ENCODE measurements around the gene CIPC.

Gene CIPC, protein sequence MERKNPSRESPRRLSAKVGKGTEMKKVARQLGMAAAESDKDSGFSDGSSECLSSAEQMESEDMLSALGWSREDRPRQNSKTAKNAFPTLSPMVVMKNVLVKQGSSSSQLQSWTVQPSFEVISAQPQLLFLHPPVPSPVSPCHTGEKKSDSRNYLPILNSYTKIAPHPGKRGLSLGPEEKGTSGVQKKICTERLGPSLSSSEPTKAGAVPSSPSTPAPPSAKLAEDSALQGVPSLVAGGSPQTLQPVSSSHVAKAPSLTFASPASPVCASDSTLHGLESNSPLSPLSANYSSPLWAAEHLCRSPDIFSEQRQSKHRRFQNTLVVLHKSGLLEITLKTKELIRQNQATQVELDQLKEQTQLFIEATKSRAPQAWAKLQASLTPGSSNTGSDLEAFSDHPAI

GRCh38 chr14:77097700-77098528 lies at the start of gene CIPC:
TSS of gene CIPC (plus strand) at chr14:77098258. CDS start at chr14:77105709, 7,451 bp downstream.
- in situ Hi-C loops (cut with HindIII; ENCODE audit: low pct_ligation_motif_present, low pct_unique_long_range_greater_than_20kb, low sequenced_read_pairs), result loop anchor here (25.0 kb wide), 2 partner anchors 186 to 386 kb away; no protein-coding TSS in a partner anchor
- peak; percentile 97 for DNase-seq

- in situ Hi-C loops (cut with HindIII; ENCODE audit: low pct_ligation_motif_present, low pct_unique_long_range_greater_than_20kb, low sequenced_read_pairs), result no loop called here
- no peak for DNase-seq
Observed at GRCh38 chr14:77051116-77051515, 46.9 kb upstream of the CIPC start.

DNA sequence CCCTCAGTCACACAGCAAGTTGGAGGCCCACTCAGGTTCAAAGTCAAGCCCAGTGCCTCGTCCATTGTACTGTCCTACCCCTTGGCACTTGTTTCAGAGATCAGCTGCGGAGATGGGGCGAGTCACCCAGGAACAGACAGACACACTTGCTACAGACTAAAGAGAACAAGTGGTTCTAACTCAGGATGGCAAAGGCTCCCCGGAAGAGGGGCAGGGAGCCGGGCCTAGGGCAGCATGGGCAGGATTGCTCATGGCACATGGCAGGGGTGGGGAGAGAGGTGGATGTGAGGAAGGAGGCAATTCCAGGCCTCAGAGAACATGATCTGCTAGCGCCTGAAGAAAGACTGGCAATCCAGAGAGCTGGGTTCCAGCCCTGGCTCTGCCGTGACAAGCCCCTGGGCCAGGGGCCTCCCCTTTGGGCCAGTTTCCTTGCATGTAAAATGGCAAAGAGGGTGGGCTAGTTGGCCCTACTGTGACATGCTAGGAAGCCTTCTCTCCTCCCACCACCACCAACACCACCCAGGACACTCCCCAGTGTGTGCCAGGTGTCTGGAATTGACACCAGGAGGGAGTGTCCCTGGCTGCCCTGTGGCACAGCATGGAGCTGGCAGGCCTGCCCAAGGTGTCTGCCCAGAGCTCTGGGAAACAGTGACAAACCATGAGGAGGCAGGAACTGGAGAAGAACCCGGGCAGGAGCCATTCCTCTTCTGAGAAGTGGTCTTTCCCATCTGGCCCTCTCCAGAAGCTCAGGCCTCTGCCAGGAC lies 45.6 kb upstream of the CIPC start:
- DNase-seq, result no peak
- in situ Hi-C loops (cut with HindIII; ENCODE audit: low pct_ligation_motif_present, low pct_unique_long_range_greater_than_20kb, low sequenced_read_pairs), result no loop called here

DNA sequence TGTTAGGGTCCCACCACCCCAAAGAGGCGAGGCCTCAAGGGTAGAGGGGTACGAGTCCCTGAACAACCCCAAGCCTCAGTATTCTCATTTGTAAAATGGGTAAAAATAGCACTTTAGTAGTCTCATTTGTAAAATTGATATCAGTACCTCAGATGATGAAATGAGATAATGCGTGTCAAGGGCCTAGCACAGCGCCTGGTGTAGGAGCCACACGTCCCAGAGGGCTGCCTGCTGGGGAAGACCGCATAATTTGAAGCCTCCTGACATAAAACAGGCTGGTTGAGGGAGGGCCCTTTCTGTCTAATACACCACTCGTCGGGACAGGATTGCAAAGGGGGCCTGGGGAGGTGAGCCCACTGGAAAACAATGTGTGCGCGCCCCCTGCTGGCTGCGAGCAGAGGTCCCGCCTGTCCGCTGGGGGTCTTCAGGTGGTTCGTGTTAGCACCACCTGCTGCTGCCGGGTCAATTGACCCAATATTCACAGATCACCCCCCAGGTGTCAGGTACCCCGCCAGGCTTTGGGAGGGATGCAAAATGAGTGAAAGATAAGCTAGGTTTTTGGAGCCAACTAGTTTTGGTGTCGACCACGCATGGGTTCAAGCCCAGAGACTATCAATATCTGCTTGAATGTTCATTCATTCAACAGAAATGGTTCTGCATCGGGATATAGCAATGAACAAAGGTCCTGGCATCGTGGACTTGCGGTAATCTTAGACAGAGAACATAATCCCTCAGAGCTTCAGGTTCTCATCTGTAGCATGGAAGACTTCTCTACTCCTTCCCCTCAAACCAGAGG lies 44.8 kb upstream of the CIPC start:
- peak; percentile 49 for DNase-seq
- in situ Hi-C loops (cut with HindIII; ENCODE audit: low pct_ligation_motif_present, low pct_unique_long_range_greater_than_20kb, low sequenced_read_pairs), result no loop called here

- in situ Hi-C loops (cut with HindIII; ENCODE audit: low pct_ligation_motif_present, low pct_unique_long_range_greater_than_20kb, low sequenced_read_pairs), result no loop called here
Observed at GRCh38 chr14:77055306-77055705, 42.8 kb upstream of the CIPC start.

GRCh38 chr14:77055981-77056380 lies 42.1 kb upstream of the CIPC start:
- in situ Hi-C loops (cut with HindIII; ENCODE audit: low pct_ligation_motif_present, low pct_unique_long_range_greater_than_20kb, low sequenced_read_pairs), result no loop called here
- no peak for DNase-seq

More at GRCh38 chr14:77055306-77055705, 42.8 kb upstream of the CIPC start:
- DNase-seq, result no peak

DNA sequence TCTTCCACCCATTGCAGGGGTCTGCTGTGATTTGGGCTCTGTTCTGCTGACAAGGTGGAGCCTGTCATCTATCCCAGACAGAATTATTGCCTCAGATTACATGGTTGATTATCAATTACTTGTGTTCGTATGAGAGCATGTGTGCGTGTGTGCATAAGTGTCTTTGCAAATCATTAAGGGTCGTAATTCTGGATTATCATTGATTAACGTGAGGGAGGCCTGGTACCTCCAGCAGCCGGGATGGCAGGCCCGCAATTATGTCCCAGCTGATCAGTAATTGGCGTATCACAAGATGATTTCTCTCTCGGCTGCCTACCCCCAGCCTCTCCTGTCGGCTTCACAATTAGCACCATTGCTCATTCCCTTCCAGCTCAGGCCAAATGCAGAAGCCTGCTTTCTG lies 39.9 kb upstream of the CIPC start:
- in situ Hi-C loops (cut with HindIII; ENCODE audit: low pct_ligation_motif_present, low pct_unique_long_range_greater_than_20kb, low sequenced_read_pairs), result no loop called here
- DNase-seq, result no peak

DNA sequence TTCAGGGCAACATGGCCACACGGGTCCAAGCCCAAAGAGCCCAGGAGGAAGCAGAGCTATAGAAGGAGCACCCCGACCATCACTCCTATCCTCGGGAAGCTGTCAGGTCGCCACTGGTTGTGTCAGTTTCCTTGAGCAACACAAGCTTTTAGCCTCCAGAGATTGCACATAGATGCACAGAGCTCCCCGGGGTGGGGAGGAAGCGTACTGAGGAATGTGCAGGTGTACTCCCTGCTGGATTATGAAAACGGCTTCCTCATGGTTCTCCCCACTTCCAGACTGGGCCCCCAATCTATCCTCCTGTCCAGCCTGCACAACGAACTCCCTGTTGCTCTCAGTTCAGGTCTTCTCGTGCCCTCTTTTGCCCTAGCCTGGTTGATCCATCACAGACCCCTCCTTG lies 39.3 kb upstream of the CIPC start:
- no peak for DNase-seq
- in situ Hi-C loops (cut with HindIII; ENCODE audit: low pct_ligation_motif_present, low pct_unique_long_range_greater_than_20kb, low sequenced_read_pairs), result no loop called here

- in situ Hi-C loops (cut with HindIII; ENCODE audit: low pct_ligation_motif_present, low pct_unique_long_range_greater_than_20kb, low sequenced_read_pairs), result no loop called here
- DNase-seq, result no peak
Observed at GRCh38 chr14:77059276-77059915, 38.7 kb upstream of the CIPC start.

DNA sequence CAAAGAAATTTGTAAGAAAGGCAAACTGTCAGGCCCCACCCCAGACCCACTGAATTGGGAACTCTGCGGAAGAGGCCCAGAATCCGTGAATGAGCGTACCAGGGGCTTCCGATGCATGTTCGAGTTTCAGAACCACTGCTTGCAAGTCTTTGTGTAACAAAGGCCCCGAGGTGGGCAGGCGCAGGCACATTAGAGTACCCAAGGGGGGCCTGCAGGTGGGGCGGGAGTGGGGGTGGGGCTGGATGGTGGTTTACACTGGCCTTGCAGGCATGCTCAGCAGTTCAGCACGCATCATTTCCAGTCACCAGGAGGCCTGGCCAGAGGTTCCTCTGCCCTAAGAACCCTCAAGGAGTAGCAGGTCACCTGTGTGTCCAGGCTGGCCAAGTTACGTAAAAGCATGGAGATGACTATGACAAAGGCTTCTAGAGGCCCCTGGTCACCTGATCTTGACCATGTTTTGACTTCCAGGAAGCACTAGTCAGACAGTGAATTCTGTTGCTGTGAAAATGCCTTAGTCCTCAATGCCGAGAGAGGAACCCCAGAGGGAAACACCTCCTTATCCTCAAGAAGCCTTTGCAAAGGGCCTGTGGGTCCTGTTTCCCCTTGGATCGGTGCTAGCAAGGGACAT lies 36.3 kb upstream of the CIPC start:
- DNase-seq, result no peak
- in situ Hi-C loops (cut with HindIII; ENCODE audit: low pct_ligation_motif_present, low pct_unique_long_range_greater_than_20kb, low sequenced_read_pairs), result no loop called here

DNA sequence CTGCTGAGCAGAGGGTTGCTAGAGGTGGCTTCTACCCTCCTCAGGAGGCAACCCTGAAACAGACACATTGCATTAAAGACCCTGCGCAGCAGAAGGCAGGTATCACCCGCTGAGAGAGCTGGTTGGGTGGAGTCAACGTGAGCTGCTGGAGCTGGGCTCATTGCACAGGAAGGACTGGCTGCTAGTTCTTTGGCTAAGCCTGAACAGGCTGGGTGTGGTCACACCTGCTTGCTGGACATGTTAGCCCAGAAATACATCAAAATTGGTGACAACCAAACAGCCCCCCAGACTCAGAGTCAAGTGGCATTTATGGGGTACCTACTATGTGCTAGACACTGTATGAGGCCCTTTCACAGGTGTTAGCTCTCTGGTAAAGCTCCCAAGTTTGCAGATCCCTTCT lies 35.8 kb upstream of the CIPC start:
- in situ Hi-C loops (cut with HindIII; ENCODE audit: low pct_ligation_motif_present, low pct_unique_long_range_greater_than_20kb, low sequenced_read_pairs), result no loop called here
- no peak for DNase-seq

DNA sequence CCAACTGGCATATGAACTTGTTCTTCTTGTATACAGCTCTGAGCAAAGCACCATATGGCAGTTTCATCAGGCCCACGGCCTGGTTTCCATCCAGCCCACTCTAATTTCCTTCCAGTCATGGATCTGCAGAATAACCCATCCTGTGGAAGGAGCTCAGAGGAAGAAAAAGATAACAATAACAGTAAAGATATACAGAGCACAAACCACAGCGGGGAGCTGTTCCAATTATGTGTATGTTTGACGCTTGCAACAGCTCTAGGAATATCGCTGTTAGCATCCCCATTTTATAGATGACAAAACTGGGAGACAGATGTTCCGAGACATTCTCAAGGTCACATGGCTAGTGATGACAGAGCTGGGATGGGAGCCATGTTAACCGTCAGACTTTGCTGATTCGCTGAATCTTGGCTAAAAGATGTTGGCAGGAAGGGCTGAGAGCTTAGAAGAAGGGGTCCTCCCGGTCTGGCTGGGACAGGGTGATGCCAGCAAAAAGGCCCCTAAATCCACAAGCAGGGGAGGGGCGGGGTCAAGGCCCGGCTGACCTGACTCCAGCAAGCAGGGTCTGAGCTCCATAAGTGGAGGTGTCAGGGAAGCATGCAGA lies 34.4 kb upstream of the CIPC start:
- in situ Hi-C loops (cut with HindIII; ENCODE audit: low pct_ligation_motif_present, low pct_unique_long_range_greater_than_20kb, low sequenced_read_pairs), result no loop called here
- DNase-seq, result no peak

DNA sequence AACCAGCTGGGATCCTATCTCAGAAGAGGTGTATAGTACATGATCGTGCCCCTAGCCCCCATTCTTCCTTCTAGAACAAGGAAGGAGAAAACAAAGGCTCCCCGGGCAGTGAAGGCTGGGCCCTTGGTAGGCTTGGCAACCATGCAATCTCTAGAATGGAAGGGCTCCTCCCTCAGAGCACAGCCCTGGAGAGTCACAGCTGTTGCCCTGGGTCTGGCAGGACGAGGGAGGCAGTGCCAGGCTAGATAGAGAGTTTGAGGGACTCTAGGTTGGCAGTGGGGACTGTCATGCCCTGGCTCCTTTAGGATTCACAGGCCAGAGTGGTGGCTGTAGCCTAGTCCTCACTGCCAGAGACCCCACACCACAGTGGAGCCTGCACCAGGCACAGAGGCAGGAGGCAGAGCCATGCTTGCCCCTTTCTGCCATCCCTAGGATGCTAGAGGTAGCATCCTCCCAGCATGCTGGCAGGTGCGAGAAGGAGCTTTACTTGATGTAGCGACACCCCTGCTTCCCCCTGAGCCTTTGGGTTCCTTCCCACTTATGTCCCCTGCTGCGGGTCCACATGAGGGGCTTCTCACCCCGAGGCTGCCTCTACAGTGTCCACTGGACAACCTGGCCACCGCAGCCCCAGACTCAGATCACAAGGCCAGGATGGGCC lies 33.4 kb upstream of the CIPC start:
- in situ Hi-C loops (cut with HindIII; ENCODE audit: low pct_ligation_motif_present, low pct_unique_long_range_greater_than_20kb, low sequenced_read_pairs), result no loop called here

GRCh38 chr14:77065851-77066577 lies 32.0 kb upstream of the CIPC start:
- no peak for DNase-seq
- in situ Hi-C loops (cut with HindIII; ENCODE audit: low pct_ligation_motif_present, low pct_unique_long_range_greater_than_20kb, low sequenced_read_pairs), result no loop called here

More for the DNA sequence above, 33.4 kb upstream of the CIPC start:
- no peak for DNase-seq

DNA sequence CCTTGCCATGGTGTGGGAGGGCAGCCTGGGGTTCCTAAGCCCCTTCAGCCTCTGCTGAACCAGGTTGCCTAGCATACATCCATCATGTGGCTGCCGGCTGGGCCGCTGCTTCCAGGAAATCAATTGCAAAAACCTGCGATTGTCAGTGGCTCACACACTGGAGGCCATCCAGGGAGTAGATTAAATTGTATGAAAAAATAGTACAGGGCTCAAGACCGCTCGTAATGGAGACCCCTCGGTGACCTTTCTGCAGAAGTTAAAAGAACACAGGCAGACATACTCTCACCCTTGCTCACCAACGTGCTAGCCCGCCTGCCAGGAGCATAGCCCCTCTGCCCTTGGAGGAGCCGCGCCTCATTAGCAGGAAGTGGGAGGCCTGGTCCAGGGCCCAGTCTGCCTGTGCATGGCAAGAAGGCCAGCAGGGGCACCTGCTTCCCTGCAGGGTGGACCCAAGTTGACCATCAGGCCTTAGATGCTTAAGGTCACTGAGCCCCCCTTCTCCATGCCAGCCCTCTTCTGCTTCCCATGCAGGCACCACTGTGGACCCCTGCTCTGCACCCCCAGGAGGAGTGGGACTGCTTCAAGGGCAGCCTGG lies 31.4 kb upstream of the CIPC start:
- DNase-seq, result no peak
- in situ Hi-C loops (cut with HindIII; ENCODE audit: low pct_ligation_motif_present, low pct_unique_long_range_greater_than_20kb, low sequenced_read_pairs), result no loop called here

Data from ACHN (cell line).